Measurements from ENCODE around the gene CKMT2.
A peak's percentile ranks its signal among the peaks of the same experiment; 100 is the strongest.

CKMT2 gene

GRCh38 chr5:81233080-81233634 lies at the start of gene CKMT2:
CKMT2 (plus strand) TSS chr5:81233322; CDS start chr5:81251133, 17,811 bp downstream.
- no peak for DNase-seq (ENCODE audit: low spot score)

- DNase-seq (ENCODE audit: low spot score), result no peak
Observed at GRCh38 chr5:81183811-81184748, 49.0 kb upstream of the CKMT2 start.

GRCh38 chr5:81184749-81185110 lies 48.4 kb upstream of the CKMT2 start:
- no peak for DNase-seq (ENCODE audit: low spot score)

- no peak for DNase-seq (ENCODE audit: low spot score)
Observed at GRCh38 chr5:81187885-81188284, 45.2 kb upstream of the CKMT2 start.

GRCh38 chr5:81188962-81189361 lies 44.2 kb upstream of the CKMT2 start:
- DNase-seq (ENCODE audit: low spot score), result no peak

- no peak for DNase-seq (ENCODE audit: low spot score)
Observed at GRCh38 chr5:81189875-81190498, 43.1 kb upstream of the CKMT2 start.

GRCh38 chr5:81191726-81192372 lies 41.3 kb upstream of the CKMT2 start:
- DNase-seq (ENCODE audit: low spot score), result no peak

- DNase-seq (ENCODE audit: low spot score), result no peak
Observed at GRCh38 chr5:81192373-81192750, 40.8 kb upstream of the CKMT2 start.

GRCh38 chr5:81194633-81195334 lies 38.3 kb upstream of the CKMT2 start:
- DNase-seq (ENCODE audit: low spot score), result peak; percentile 85

GRCh38 chr5:81195335-81195929 lies 37.7 kb upstream of the CKMT2 start:
- no peak for DNase-seq (ENCODE audit: low spot score)

GRCh38 chr5:81202655-81203054 lies 30.5 kb upstream of the CKMT2 start:
- no peak for DNase-seq (ENCODE audit: low spot score)

GRCh38 chr5:81203729-81204128 lies 29.4 kb upstream of the CKMT2 start:
- DNase-seq (ENCODE audit: low spot score), result no peak

- DNase-seq (ENCODE audit: low spot score), result no peak
Observed at GRCh38 chr5:81204205-81204604, 28.9 kb upstream of the CKMT2 start.

- no peak for DNase-seq (ENCODE audit: low spot score)
Observed at GRCh38 chr5:81205058-81205457, 28.1 kb upstream of the CKMT2 start.

- peak; percentile 40 for DNase-seq (ENCODE audit: low spot score)
Observed at GRCh38 chr5:81207009-81207408, 26.1 kb upstream of the CKMT2 start.

GRCh38 chr5:81208904-81209303 lies 24.2 kb upstream of the CKMT2 start:
- DNase-seq (ENCODE audit: low spot score), result no peak

GRCh38 chr5:81209386-81209785 lies 23.7 kb upstream of the CKMT2 start:
- DNase-seq (ENCODE audit: low spot score), result no peak

- DNase-seq (ENCODE audit: low spot score), result no peak
Observed at GRCh38 chr5:81209869-81210493, 23.1 kb upstream of the CKMT2 start.

- no peak for DNase-seq (ENCODE audit: low spot score)
Observed at GRCh38 chr5:81212211-81212751, 20.8 kb upstream of the CKMT2 start.

- DNase-seq (ENCODE audit: low spot score), result no peak
Observed at GRCh38 chr5:81213070-81213469, 20.1 kb upstream of the CKMT2 start.

- no peak for DNase-seq (ENCODE audit: low spot score)
Observed at GRCh38 chr5:81214848-81215247, 18.3 kb upstream of the CKMT2 start.
